Measurements from ENCODE around the gene PPP2R5C.

GRCh38 chr14:101762530-101763101 is 1.1 kb downstream of the PPP2R5C start:
- no peak for TF ChIP-seq CTCF (conservative IDR thresholded peaks at IDR 0.05; ENCODE audit: low read depth, low read length)
- no peak for TF ChIP-seq EZH2phosphoT487 (IDR thresholded peaks at IDR 0.05; ENCODE audit: borderline replicate concordance, low read length)
